NOMO-1 treated with dmso at 0.1 percent for 144 hours (cell line): ENCODE results near the gene ATP9B.

Experiments used
- DNase-seq: peaks from one replicate; lab custom pipeline; 2025; ENCODE audit not compliant: unreplicated experiment; lab: John Stamatoyannopoulos, UW

ATP9B gene

GRCh38 chr18:79195716-79196683, 126.8 kb downstream of the ATP9B start:
- DNase-seq, result no peak

- no peak for DNase-seq
Observed at GRCh38 chr18:79197531-79197930, 128.3 kb downstream of the ATP9B start.

- DNase-seq, result no peak
Observed at GRCh38 chr18:79199691-79200374, 130.6 kb downstream of the ATP9B start.

GRCh38 chr18:79200546-79201268, 131.5 kb downstream of the ATP9B start:
- DNase-seq, result no peak

GRCh38 chr18:79203017-79203605, 133.9 kb downstream of the ATP9B start:
- DNase-seq, result no peak

- no peak for DNase-seq
Observed at GRCh38 chr18:79204889-79205807, 136.0 kb downstream of the ATP9B start.

- no peak for DNase-seq
Observed at GRCh38 chr18:79206444-79206843, 137.2 kb downstream of the ATP9B start.

GRCh38 chr18:79208906-79209305, 139.7 kb downstream of the ATP9B start:
- no peak for DNase-seq

- DNase-seq, result no peak
Observed at GRCh38 chr18:79210002-79210910, 141.1 kb downstream of the ATP9B start.

- no peak for DNase-seq
Observed at GRCh38 chr18:79211844-79212243, 142.7 kb downstream of the ATP9B start.

GRCh38 chr18:79214056-79214455, 144.9 kb downstream of the ATP9B start:
- DNase-seq, result no peak

GRCh38 chr18:79216176-79216575, 147.0 kb downstream of the ATP9B start:
- DNase-seq, result no peak

- DNase-seq, result no peak
Observed at GRCh38 chr18:79217979-79218604, 148.9 kb downstream of the ATP9B start.

- peak; percentile 21 for DNase-seq
Observed at GRCh38 chr18:79218605-79219190, 149.5 kb downstream of the ATP9B start.

GRCh38 chr18:79221136-79221535, 151.9 kb downstream of the ATP9B start:
- no peak for DNase-seq

GRCh38 chr18:79222790-79223189, 153.6 kb downstream of the ATP9B start:
- DNase-seq, result no peak

GRCh38 chr18:79223431-79223830, 154.2 kb downstream of the ATP9B start:
- no peak for DNase-seq

GRCh38 chr18:79224381-79224780, 155.2 kb downstream of the ATP9B start:
- no peak for DNase-seq
